AG09319 (cell line): Measurements from ENCODE around the gene PPP1R18.

Experiments used
- DNase-seq: peaks from one replicate; pipeline ENCODE4 v3.0.0-alpha.2; 2010; ENCODE audit warnings: low read depth; ENCODE audit errors: extremely low read depth
- TF ChIP-seq, protein P1 (sequence below): IDR thresholded peaks from 2 replicates; pipeline ENCODE4 v1.5.1; 2011; ENCODE audit warnings: low read depth, mild to moderate bottlenecking, inconsistent platforms, low read length, moderate library complexity

The PPP1R18 gene

GRCh38 chr6:30716879-30717128, 30.4 kb upstream of the PPP1R18 start:
- TF ChIP-seq, protein P1, sequence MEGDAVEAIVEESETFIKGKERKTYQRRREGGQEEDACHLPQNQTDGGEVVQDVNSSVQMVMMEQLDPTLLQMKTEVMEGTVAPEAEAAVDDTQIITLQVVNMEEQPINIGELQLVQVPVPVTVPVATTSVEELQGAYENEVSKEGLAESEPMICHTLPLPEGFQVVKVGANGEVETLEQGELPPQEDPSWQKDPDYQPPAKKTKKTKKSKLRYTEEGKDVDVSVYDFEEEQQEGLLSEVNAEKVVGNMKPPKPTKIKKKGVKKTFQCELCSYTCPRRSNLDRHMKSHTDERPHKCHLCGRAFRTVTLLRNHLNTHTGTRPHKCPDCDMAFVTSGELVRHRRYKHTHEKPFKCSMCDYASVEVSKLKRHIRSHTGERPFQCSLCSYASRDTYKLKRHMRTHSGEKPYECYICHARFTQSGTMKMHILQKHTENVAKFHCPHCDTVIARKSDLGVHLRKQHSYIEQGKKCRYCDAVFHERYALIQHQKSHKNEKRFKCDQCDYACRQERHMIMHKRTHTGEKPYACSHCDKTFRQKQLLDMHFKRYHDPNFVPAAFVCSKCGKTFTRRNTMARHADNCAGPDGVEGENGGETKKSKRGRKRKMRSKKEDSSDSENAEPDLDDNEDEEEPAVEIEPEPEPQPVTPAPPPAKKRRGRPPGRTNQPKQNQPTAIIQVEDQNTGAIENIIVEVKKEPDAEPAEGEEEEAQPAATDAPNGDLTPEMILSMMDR: no peak

DNA sequence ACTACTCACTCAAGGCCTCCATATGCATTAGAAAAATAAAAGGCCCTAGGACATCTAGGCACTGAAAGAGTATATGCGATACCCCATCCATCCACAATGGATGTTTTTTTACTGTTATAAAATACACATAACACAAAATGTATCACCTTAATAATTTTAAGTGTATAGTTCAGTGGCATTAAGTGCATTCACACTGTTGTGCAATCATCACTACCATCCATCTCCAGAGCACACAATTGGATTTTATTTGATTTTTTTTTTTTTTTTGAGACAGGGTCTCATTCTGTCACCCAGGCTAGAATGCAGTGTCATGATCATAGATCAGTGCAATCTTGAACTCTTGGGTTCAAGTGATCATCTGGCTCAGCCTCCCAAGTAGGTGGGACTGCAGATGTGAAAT, 27.8 kb upstream of the PPP1R18 start:
- TF ChIP-seq, protein P1: no peak
- no peak for DNase-seq

More at GRCh38 chr6:30716879-30717128, 30.4 kb upstream of the PPP1R18 start:
- no peak for DNase-seq

- DNase-seq: no peak
- TF ChIP-seq, protein P1: no peak
Measured at GRCh38 chr6:30712441-30712945, 26.0 kb upstream of the PPP1R18 start.

DNA sequence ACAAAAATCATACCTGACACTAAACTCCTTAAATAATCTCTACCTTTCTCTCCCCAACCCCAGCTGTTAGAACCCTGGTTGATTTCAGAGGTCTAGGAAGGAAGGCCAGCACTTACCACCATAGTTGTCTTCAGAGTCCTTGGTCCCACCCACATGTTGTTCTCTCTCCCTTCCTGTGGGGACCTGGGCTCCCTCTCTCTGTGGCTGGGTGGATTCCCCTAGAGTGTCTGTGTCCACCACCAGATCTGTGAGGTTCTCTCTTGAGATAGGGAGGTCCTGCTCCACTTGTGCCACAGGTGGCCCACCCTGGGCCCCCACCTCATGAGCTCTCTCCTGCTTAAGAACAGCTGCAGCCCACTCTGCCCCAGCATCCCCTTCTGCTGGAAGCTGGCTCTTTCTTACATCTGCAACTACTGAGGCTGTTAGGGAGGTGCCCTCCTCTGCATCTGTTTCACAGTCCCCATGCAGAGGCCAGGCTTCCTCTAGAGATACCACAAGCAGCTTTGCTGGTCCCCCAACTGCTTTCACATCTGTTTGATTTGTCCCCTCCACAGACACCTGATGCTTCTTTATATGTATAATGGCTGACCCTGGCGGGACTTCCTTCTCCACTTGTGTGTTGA, 25.4 kb upstream of the PPP1R18 start:
- TF ChIP-seq, protein P1: no peak
- DNase-seq: no peak

DNA sequence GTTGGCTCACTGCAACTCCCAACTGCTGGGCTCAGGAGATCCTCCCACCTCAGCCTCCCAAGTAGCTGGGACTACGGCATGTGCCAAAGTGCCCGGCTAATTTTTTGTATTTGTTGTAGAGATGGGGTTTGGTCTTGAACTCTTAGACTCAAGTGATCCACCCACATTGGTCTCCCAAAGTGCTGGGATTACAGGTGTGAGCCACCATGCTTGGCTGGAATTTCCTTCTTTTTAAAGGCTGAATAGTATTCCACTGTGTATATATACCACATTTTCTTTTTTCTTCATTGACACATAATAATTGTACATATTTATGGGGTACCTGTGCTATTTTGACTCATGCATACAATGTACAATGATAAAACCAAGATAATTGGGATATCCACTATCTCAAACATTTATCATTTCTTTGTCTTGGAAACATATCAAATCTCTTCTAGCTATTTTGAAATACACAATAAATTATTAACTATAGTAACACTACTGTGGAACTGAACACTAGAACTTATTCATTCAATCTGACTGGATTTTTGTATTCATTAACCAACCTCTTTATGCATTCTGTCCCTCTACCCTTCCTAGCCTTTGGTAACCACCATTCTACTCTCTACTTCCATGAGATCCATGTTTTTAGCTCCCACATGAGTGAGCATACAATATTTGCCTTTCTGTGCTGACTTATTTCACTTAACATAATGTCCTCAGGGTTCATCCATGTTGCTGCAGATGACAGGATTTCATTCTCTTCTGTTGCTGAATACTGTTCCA, 22.8 kb upstream of the PPP1R18 start:
- DNase-seq: no peak
- TF ChIP-seq, protein P1: no peak

DNA sequence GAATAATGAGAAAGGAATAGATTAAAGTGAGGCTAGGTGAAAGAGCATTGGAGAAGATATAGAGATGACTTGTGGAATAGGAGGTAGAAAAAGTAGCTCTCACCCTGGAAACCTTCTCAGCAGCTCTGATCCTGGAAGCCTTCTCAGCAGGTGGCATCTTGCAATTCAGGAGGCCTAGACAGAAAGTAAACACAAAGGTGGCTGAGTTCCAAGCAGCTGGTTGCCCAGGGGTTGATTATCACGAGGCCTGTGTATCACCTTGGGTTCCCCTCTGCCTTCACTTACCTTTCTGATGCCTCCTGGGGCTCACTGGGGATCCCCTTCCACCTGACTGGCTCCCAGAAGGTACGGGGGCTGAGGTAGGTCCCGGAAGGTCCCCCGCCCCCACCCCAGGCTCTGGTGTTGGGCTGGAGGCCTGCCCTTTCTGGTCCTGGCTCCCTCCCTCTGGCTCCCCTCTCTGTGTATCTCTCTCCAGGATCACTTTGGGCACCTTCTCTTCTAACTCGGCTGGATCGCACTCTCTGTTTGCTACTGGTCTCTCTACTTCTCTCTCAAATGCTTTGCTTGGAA, 20.9 kb upstream of the PPP1R18 start:
- TF ChIP-seq, protein P1: no peak
- no peak for DNase-seq

DNA sequence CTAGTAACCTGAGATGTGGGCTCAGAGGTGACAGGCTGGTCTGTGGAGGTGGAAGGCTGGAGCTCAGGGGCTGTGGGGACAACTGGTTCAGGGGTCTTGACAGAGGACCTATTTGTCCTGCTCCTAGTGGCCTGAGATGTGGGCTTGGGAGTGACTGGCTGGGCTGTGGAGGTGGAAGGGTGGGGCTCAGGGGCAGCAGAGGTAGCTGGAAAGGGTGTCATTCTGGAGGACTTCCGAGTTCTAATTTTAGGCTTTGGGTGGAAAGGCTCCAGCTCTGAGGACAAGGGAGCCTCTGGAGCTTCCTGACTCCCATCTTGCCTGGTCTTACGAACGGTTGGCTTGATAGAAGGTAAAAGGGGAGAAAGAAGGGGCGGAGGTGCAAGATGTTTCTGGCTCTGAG, 19.2 kb upstream of the PPP1R18 start:
- TF ChIP-seq, protein P1: no peak
- DNase-seq: no peak
